ENCODE data around the gene CNTRL. TPM values are rescaled to one million over a fixed set of nuclear protein-coding genes. Genes with fewer than 3 reads are reported as not detected.

CNTRL gene
- total and polyA plus RNA-seq, 12 donors, result 7.4 to 19.1 (median 9.7) TPM

DNA sequence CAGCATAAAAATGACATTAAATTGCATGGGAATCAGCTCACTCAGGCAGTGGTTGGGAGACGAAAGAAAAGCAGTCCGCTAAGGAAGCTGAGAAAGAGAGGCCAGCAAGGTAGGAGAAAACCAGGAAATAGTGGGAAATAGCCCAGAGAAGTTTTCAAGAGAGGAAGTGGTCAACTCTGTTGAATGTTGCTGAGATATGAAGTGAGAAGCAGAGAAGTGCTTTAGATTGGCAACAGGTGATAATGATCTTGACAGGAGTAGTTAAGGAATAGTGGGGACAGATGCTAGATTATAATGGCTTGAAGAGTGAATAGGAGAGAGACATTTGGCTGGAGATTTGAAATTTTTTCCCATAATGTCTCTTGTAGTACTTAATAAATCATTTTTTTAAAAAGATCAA lies 30.8 kb downstream of the CNTRL start:
- TF ChIP-seq, protein P1, sequence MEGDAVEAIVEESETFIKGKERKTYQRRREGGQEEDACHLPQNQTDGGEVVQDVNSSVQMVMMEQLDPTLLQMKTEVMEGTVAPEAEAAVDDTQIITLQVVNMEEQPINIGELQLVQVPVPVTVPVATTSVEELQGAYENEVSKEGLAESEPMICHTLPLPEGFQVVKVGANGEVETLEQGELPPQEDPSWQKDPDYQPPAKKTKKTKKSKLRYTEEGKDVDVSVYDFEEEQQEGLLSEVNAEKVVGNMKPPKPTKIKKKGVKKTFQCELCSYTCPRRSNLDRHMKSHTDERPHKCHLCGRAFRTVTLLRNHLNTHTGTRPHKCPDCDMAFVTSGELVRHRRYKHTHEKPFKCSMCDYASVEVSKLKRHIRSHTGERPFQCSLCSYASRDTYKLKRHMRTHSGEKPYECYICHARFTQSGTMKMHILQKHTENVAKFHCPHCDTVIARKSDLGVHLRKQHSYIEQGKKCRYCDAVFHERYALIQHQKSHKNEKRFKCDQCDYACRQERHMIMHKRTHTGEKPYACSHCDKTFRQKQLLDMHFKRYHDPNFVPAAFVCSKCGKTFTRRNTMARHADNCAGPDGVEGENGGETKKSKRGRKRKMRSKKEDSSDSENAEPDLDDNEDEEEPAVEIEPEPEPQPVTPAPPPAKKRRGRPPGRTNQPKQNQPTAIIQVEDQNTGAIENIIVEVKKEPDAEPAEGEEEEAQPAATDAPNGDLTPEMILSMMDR (IDR thresholded peaks at IDR 0.05), result no peak
- TF ChIP-seq POLR2A (IDR thresholded peaks at IDR 0.05), result no peak

GRCh38 chr9:121107029-121107428 lies 32.3 kb downstream of the CNTRL start:
- Histone ChIP-seq H3K9me3 (replicated peaks in 1 of 3) (no peaks in the 10 kb centered on the region), H3K27me3 (no peaks in the 10 kb centered on the region), H3K36me3 (replicated peaks in 1 of 2) (no peaks in the 10 kb centered on the region), H3K4me3 (no peak overlapping the region), H3K27ac (no peak overlapping the region), H3K4me1 (replicated peaks in 1 of 2) (peaks cover 0 to 20% of the 10 kb centered on the region in 2 donors)
- 21 to 35% (median 23%) methylated on average over 1 of the region's 1 CpG for WGBS, 4 donors
- no peak for TF ChIP-seq POLR2A (IDR thresholded peaks at IDR 0.05)
- TF ChIP-seq, protein P1 (IDR thresholded peaks at IDR 0.05), result peak in 2 of 6 experiments; percentile 3 to 27
- DNase-seq, result no peak
- intact Hi-C loops (cut with DNase I), result no loop called here

More for the DNA sequence above, 30.8 kb downstream of the CNTRL start:
- Histone ChIP-seq H3K27ac (no peak overlapping the region), H3K4me1 (replicated peaks in 1 of 2) (peaks cover 0 to 20% of the 10 kb centered on the region in 2 donors), H3K4me3 (no peak overlapping the region), H3K9me3 (replicated peaks in 1 of 3) (no peaks in the 10 kb centered on the region), H3K27me3 (no peaks in the 10 kb centered on the region), H3K36me3 (replicated peaks in 1 of 2) (no peaks in the 10 kb centered on the region)
- no peak for DNase-seq
- WGBS, 4 donors, result 74 to 84% (median 76%) methylated on average over 2 of the region's 2 CpGs
- intact Hi-C loops (cut with DNase I), result no loop called here

- H3K4me3 ChIP-seq, result no peak overlapping the region
- H3K36me3 ChIP-seq (replicated peaks in 1 of 2), result no peaks in the 10 kb centered on the region
- peaks cover 0 to 20% of the 10 kb centered on the region in 2 donors for H3K4me1 ChIP-seq (replicated peaks in 1 of 2)
- TF ChIP-seq, protein P1 (IDR thresholded peaks at IDR 0.05), result no peak
- no peak for TF ChIP-seq POLR2A (IDR thresholded peaks at IDR 0.05)
- intact Hi-C loops (cut with DNase I), result no loop called here
- DNase-seq, result no peak
- no peaks in the 10 kb centered on the region for H3K27me3 ChIP-seq
- H3K27ac ChIP-seq, result no peak overlapping the region
- 81 to 94% (median 87%) methylated on average over 1 of the region's 1 CpG for WGBS, 4 donors
- no peaks in the 10 kb centered on the region for H3K9me3 ChIP-seq (replicated peaks in 1 of 3)
Measured at GRCh38 chr9:121107881-121108280, 33.1 kb downstream of the CNTRL start.

- TF ChIP-seq, protein P1 (IDR thresholded peaks at IDR 0.05), result no peak
- no peak for TF ChIP-seq POLR2A (IDR thresholded peaks at IDR 0.05)
- H3K27me3 ChIP-seq, result no peaks in the 10 kb centered on the region
- H3K27ac ChIP-seq, result no peak overlapping the region
- H3K9me3 ChIP-seq (replicated peaks in 1 of 3), result no peaks in the 10 kb centered on the region
- H3K36me3 ChIP-seq (replicated peaks in 1 of 2), result no peaks in the 10 kb centered on the region
- intact Hi-C loops (cut with DNase I), result no loop called here
- no peak overlapping the region for H3K4me3 ChIP-seq
- no peak for DNase-seq
- 80 to 91% (median 87%) methylated on average over 1 of the region's 1 CpG for WGBS, 4 donors
- no peaks in the 10 kb centered on the region for H3K4me1 ChIP-seq (replicated peaks in 1 of 2)
Measured at GRCh38 chr9:121115466-121115865, 40.7 kb downstream of the CNTRL start.
